NCI-H69 (cell line): ENCODE results near the gene CDH13.
A peak's percentile ranks its signal among the peaks of the same experiment; 100 is the strongest.

Experiments used
- DNase-seq: peaks from one replicate; lab custom pipeline; 2025; lab: John Stamatoyannopoulos, UW

The CDH13 gene

DNA sequence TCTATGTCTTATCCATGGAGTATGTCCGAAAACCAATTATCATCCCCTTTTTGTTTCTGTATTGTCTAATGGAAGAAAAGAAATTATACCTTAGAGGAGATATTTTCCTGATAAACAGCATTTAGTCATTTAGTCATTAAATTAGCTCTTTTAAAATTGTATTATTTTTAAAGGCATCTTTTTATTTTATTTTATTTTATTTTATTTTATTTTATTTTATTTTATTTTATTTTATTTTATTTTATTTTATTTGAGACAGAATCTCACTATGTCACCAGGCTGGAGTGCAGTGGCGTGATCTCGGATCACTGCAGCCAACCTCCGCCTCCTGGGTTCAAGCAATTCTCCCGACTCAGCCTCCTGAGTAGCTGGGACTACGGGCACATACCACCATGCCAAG is 559.1 kb downstream of the CDH13 start:
- no peak for DNase-seq

DNA sequence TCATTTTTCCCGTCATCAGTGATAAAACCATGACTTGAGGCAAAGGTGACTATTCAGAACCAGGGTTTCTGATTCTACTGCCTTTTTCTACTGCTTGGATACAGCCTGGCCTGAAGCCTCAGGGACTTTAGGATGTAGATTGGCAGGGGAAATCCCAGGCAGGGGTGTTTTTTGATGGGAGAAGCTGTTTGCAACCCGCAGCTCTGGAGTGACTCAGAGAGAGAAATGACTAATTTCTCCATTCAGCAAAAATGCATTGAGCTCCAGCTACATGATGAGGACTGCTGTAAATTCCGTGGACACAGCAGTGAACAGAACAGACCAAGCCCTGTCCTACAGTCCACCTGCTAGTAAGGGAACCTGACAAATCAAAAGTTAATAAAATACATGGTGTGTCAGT is 560.6 kb downstream of the CDH13 start:
- DNase-seq = no peak

DNA sequence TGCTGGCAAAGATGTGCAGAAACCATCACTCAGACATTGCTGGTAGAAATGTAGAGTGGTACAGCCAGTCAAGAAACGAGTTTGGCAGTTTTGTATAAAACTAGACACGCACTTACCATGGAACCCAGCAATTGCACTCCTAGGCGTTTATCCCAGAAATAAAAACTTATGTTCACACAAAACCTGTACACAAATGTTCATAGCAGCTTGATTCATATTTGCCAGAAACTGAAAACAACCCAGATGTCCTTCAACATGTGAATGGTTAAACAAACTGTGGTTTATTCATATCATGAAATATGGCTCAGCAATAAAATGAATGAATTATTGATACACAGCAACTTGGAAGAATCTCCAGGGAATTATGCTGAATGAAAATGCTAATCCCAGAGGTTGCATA is 570.0 kb downstream of the CDH13 start:
- no peak for DNase-seq

DNA sequence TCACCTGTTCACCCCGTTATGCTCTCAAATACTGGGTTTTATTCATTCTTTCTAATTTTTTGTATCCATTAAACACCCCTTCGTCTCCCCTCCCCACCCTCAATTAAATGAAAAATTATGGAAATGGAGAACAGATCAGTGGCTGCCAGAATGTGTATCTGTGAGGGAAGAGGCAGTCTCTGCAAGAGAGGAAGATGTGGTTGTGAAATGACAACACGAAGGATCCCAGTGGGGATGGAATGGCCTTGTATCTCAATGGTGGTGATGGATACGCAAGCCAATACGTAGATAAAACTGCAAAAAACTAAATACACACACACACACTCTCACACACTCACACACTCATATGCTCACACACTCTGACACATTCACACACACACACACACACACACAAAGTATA is 570.7 kb downstream of the CDH13 start:
- no peak for DNase-seq

DNA sequence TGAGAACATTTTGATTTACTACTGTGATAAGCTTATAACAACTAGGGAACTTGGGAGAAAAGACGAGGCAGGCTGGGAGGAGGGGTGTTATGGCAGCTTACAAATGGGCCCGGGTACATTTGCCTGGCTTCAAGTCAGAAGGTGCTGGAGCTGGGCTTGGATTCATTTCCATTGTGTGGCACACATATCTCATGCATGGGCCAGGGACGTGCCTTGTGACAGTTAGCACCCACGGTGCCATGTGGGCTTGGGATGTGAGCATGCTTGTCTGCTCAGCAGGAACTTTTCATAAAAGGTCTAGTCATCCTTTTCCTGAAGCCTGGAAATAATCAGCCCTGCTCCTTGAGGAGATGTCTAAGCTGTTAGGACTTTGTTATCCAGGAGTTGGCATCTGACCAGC is 572.2 kb downstream of the CDH13 start:
- DNase-seq = no peak

DNA sequence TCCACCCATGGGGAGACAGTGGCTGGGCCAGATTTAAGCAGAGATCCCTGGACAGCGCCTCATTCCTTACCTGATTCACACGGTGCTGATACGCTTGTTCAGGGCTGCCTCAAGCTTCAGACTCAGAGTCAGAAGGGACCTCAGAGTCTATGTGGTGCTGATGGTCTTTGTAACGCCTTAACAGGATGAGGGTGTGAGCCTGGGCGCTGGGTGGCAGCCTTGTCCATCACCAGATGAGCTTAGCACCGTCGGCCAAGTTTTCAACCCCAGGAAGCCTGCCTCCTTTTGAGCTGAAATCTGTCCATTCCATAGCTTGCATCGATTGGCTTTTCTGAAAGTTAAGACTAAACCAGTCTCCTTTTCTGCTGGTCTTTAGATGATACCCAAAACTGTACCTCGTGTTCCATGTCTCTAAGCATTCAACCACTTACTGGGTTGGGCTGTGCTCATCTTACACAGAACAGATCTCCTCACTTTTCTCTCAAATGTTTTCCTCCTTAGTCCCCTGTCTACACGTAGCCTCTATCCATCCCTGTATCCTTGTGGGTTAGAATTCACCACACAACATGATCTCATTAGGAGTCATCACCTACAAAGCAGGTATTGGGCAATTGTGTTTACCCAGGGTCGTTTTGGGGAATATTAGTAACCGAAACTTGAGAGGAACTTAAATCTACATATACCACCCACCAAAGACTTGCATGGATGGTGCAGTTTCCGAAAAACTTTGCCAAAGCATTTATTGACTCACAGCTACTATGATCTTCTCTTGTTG is 573.4 kb downstream of the CDH13 start:
- peak; percentile 65 for DNase-seq

DNA sequence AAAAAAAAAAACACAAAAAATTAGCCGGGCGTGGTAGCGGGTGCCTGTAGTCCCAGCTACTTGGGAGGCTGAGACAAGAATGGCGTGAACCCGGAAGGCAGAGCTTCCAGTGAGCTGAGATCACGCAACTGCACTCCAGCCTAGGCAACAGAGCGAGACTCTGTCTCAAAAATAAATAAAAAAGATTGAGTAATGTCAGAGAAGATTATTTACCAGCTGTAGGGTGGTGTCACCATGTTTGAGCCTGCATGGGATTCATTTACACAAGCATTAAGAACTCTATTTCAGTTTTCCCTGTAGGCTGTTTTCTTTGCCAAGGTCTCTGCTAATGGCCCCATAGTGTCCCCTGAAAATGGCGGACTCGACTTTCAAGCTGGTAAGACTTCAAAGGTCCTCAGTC is 575.0 kb downstream of the CDH13 start:
- DNase-seq = no peak

DNA sequence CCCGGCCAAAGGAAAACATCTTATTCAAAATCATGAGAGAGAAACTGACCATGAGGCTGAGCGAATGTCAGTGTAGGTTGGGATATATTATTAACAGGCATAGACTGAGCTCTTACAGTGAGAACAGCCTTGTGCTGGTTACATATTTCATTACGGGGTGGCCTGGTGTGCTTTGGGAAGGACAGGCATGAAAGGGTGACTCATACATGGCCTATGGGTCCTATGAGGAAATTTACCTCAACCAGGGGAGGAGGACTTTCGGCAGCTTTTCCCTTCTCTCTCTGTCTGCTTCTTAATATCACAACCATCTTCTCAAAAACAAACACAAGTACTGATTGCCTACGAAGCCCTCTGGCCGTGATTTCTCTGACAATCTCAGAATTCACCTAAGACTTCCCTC is 579.1 kb downstream of the CDH13 start:
- DNase-seq = no peak

DNA sequence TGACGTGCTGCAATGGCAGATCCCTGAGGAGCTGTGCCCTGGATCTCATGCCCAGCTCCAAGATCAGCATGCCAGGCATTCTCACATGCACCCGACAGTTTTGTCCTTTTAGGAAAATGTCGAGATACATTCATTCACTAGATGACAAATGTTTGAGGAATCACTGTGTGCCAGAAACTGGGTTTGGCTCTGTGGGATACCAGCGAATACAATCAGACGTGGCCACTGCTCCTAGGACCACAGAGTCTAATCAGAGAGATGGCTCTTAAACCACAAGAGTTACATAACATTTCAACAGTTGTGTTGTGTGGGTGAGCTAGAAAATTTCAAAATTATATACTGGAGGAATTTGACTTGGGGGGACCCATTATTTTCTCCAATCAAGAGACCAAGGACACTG is 579.7 kb downstream of the CDH13 start:
- no peak for DNase-seq

DNA sequence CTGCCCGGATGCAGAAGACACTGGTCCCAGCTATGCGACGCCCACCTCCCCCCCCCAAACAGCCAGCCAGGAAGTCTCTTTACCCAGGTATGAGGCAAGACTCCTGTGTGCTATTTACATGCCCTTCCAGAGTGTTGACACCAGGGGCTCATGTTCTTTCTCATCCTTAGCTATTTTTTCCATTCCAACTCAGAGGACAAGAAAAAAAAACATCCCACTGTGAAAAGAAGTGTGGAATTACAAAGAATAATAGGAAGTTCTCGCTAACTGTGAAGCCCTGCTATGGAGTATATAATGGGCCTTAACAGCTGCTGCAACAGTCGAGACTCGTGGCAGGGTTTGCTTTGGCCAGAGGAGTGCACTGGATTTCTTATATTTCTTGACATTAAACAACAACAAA is 584.9 kb downstream of the CDH13 start:
- peak; percentile 41 for DNase-seq

DNA sequence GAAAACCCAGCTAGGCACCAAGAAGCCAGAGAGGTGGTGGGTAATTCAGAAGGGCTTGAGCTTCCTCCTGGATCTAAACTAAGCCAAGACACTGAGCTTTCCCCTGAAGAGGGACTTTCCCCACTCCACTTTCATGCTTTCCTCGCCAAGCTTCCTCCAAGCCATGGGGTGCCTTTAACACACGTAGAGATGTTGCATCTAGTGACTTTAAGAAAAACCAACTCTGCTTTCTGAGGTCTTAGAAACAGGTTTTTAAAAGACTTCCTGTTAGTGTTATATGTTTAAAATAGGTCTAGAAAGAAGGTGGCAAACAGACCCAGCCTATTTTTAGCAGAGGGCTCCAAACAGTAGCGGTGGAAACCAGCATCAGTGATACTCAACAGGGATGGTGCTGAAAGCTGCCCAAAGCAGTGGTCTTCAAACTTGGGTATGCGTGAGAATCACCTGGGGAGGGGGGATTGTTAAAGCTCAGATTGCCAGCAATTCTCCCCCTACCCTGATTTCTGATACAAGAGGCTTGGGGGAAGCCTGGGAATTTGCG is 585.6 kb downstream of the CDH13 start:
- DNase-seq = no peak

DNA sequence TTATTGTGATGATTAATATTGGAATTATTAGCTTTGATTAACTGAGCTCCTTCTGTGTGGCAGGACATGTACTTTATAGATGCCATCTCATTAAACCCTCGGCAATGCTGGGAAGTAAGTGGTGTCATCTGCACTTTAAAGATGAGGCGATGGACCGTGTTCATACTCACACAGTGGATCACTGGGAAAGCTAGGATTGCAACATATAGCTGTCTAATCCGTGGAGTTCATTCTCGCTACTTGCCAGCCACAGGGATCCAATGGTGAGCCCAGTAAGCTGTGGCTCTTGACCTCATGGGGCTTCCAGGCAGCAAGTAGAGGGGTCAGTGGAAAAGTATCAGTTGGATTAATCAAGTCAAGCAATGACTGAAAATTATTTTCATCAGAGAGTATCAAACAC is 587.9 kb downstream of the CDH13 start:
- no peak for DNase-seq

DNA sequence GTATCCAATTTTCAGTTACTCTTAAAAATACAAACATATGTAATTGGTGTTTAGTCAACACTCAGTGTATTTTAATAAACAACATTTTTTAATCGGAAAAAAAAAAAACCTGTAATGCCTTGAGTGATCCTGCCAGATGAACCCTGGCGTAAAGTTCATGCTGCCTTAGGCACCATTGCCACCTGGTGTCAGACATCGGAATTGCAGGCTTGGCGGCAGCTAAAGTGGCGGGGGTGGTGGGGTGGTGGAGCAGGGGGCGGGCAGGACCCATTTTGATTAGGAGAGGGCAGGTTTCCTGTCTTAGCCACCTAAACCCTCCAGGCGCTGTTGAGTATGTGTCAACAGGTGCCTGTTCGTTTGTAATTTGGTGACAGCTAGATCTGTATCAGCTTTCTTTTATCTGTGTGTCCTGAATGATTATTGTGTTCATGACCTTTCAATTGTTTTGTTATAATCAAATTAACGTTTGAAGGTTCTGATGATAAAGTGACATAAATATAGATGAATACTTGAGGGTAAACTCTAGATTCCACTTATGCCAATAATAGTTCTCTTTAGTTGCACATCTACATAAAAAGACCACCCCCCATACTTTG is 588.7 kb downstream of the CDH13 start:
- peak; percentile 2 for DNase-seq

DNA sequence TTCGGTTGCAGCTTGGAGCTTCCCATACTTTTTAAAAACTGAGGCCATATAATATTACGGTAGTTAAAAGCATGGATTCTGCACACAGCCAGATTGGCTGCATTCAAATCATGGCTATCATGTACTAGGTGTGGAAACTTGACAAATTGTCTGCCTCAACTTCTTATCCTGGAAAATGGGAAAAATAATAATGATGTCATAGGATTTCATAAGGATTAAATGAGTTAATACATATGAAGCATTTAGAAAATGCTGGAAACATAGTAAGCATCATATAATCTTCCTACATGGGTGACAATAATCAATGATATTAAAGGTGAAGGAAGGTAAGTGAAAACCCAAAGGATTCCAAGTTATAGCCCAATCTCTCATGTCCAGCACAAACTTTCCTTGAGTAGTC is 592.5 kb downstream of the CDH13 start:
- no peak for DNase-seq

DNA sequence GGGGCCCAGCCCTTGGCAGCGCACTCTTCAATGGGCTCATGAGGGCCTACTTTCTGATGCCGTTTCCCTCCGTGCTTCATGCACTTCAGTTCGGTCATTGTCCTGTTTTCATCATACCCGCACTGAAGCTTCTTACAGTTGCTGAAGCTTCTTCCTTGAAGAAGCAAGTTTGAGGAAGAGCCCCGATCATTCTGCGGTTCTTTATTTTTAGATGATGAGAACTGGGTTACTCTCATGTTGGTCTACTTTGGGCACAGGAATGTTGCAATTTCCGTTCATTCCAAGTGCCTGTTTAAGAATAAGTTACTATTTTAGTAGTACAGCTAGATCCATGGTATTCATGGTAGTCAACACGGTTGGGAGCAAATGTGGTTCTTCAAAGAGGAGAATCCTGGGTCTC is 593.3 kb downstream of the CDH13 start:
- DNase-seq = no peak

DNA sequence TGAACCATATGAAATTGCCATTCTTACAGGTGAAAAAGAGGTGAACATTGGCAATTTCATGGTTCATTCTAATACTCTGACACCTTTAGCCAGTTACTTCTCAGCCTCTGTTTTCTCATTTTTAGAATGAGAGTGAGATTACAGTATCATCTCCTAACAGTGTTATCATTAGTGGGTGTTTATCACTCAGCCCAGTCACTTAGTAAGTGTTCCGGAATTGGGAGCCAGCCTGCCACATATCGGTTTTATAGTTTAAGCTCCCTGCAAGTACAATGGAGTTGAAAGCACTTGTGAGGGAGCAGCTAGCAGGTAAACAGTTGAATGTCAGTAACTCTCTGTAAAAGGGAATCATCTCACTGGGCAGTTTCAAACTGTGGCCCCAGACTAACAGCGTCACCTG is 597.9 kb downstream of the CDH13 start:
- no peak for DNase-seq

DNA sequence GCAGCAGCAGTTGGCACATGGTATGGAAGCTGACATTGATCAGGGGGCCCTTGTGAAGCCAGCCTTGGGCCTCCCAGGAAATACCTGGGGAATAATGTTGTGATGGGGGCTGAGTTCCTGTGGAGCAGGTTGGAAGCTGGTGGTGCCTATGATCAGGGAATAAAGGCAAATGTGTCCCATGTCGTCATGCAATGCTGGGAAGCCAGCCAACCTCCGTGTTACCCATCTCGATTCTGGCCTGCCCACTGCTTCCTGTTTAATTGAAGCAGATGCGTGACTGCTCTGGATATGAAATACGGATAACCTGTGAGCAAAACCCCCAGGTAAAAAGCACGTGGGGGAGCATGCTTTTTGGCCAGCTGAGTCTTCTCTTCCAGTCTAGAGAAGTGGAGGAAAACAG is 600.6 kb downstream of the CDH13 start:
- DNase-seq = no peak

DNA sequence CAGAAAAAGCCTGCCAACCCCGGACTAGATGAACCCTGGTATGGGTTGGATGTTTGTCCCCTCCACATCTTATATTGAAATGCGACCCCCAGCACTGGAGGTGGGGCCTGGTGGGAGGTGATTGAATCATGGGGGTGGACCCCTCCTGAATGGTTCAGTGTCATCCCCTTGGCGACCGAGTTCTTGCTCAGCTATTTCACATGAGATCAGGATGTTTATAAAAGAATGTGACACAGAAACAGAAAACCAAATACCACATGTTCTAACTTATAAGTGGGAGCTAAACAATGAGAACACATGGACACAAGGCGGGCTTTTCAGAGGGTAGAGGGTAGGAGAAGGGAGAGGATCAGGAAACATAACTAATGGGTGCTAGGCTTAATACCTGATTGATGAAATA is 605.0 kb downstream of the CDH13 start:
- DNase-seq = no peak

DNA sequence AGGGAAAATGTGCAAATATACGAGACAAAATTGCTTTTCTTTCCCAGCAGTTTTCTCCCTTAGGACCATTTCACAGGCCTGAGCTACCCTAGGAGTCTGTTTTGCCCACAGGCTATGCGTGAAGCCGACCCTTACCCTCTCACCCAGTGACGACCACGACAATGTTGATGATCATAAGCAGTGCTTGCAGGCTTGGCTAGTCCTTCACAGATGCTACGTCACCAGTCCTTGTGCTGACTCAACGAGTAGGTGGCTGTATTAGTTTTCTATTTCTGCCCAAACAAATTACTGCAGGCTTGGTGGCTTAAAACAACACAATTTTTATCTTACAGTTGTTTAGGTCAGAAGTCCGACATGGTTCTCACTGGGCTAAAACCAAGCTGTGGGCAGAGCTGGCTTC is 606.4 kb downstream of the CDH13 start:
- DNase-seq = no peak

DNA sequence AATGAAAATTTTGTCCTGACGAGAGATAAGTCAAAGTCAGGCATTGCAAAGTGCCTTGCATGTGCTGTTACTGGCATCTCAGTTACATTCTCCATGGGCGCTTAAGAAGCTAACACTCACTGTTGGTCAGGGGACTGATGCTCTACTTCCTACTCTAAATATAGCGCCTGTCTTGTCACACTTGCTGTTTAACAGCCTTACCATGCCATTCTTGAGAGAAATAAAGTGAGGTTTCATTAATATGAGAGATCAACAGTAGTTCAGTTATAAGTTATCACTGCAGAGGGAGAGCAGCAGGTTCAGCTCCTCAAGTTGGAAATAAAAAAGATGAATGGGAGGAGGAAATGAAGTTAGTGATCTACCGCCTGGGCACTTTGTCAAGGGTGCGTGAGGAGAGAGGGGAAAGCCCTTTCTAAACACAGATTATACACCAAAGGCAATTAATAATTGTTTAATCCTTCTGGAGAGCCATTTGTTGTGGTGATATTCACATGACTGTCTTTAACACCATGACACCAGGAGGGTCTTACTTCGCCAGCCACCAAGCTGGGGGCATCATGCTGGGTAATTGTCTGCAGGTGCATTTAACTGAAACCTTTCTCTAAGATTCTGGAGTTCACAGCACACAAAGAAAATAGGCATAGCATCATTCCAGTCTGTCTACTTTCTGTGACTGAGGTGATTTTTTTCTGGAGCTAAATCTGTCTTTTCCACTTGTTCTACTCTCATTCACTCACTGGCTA is 612.4 kb downstream of the CDH13 start:
- DNase-seq = peak; percentile 63

DNA sequence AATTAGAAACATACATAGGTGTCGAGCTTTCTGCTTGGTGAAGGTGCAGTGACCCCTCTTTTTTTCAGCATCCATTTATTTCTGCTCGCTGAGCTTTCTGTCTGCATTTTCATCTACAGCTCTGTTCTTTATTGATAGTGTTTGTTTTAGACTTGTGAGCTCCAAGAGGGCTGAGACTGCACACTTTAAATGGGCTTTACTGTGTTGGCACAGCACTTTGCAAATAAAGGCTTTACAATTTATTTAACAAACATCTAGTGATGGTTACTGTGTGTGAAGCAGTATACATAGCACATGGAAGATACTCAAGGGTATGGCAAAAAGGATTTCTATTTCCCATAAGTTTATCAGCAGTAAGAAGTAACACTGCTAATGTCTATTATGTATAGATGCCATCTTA is 617.3 kb downstream of the CDH13 start:
- DNase-seq = peak; percentile 6

DNA sequence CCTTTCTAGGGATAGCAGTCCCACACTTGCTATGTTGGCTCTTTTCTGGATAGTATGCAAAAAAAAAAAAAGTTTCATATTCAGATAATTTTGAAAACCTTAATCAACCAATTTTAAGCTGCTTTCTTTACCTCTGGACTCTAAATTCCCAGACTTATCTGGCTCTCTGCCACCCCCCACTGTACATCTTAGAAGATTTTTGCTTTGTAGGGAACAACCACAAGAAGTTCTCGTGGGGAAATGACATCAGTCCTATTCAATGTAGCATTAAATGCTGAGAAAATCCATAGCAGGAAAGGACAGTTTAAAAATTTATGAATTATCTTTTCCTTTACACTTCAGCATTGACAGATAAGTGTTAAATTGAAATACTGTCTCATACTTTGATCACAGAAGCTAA is 618.3 kb downstream of the CDH13 start:
- DNase-seq = no peak

DNA sequence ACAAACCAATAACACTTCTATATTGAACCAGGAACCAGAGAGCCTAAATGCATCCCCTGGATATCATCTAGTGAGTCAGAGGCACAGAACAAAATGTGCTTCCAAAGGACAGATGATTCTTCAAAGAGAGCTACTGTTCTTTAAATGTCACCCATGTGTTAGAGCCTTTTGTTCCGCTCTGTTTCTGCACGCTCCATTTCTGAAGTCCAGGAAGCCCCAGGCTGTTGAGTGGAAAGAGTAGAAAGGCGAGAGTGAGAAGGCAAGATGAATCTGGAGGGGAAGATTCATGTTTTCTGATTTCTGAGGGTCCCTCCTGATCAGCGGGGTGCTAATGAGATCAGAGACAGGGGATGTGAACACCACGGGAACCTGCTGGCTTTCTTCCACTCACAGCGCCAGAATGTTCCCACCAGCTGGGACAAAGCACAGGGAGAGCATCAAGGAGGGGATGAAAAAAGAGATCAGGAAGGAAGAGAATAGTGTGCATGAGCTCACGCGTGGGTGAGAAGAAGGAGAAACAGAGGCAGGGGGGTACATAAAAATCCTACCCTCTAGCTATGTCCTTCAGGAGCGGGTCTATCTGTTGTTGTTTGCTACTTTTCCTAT is 621.1 kb downstream of the CDH13 start:
- DNase-seq = no peak
